Measurements from ENCODE around the gene CLEC17A.

The CLEC17A gene

GRCh38 chr19:14565765-14566711 is 16.8 kb upstream of the CLEC17A start:
- no peaks in the 10 kb centered on the region for H3K9me3 ChIP-seq (ENCODE audit: control insufficient read depth, low read length)
- H3K4me3 ChIP-seq (ENCODE audit: insufficient read depth, low read depth, low read length, poor library complexity, severe bottlenecking) = no peak overlapping the region
- no peak overlapping the region for H3K27ac ChIP-seq (ENCODE audit: insufficient read depth, low read length, poor library complexity, severe bottlenecking)
- no peaks in the 10 kb centered on the region for H3K27me3 ChIP-seq (replicated peaks; ENCODE audit: control insufficient read depth, insufficient read depth, low read length, poor library complexity, severe bottlenecking)
- no peak for DNase-seq
- peaks cover 40% of the 10 kb centered on the region for H3K36me3 ChIP-seq (ENCODE audit: control insufficient read depth, insufficient read depth, low read length)
- H3K4me1 ChIP-seq (ENCODE audit: control insufficient read depth, insufficient read depth, low read length, poor library complexity, severe bottlenecking) = peaks cover 3% of the 10 kb centered on the region

- Histone ChIP-seq H3K27me3 (replicated peaks; ENCODE audit: control insufficient read depth, insufficient read depth, low read length, poor library complexity, severe bottlenecking) (no peaks in the 10 kb centered on the region), H3K4me3 (ENCODE audit: insufficient read depth, low read depth, low read length, poor library complexity, severe bottlenecking) (no peak overlapping the region), H3K36me3 (ENCODE audit: control insufficient read depth, insufficient read depth, low read length) (peaks cover 40% of the 10 kb centered on the region), H3K27ac (ENCODE audit: insufficient read depth, low read length, poor library complexity, severe bottlenecking) (no peak overlapping the region), H3K4me1 (ENCODE audit: control insufficient read depth, insufficient read depth, low read length, poor library complexity, severe bottlenecking) (peaks cover 9% of the 10 kb centered on the region), H3K9me3 (ENCODE audit: control insufficient read depth, low read length) (no peaks in the 10 kb centered on the region)
- DNase-seq = no peak
Measured at GRCh38 chr19:14566712-14567077, 16.2 kb upstream of the CLEC17A start.

GRCh38 chr19:14567079-14567478 is 15.8 kb upstream of the CLEC17A start:
- Histone ChIP-seq H3K27me3 (replicated peaks; ENCODE audit: control insufficient read depth, insufficient read depth, low read length, poor library complexity, severe bottlenecking) (no peaks in the 10 kb centered on the region), H3K36me3 (ENCODE audit: control insufficient read depth, insufficient read depth, low read length) (peaks cover 37% of the 10 kb centered on the region), H3K9me3 (ENCODE audit: control insufficient read depth, low read length) (no peaks in the 10 kb centered on the region), H3K4me1 (ENCODE audit: control insufficient read depth, insufficient read depth, low read length, poor library complexity, severe bottlenecking) (peaks cover 10% of the 10 kb centered on the region), H3K4me3 (ENCODE audit: insufficient read depth, low read depth, low read length, poor library complexity, severe bottlenecking) (no peak overlapping the region), H3K27ac (ENCODE audit: insufficient read depth, low read length, poor library complexity, severe bottlenecking) (no peak overlapping the region)
- no peak for DNase-seq

GRCh38 chr19:14570864-14571527 is 11.9 kb upstream of the CLEC17A start:
- H3K36me3 ChIP-seq (ENCODE audit: control insufficient read depth, insufficient read depth, low read length) = peaks cover 4% of the 10 kb centered on the region
- no peaks in the 10 kb centered on the region for H3K9me3 ChIP-seq (ENCODE audit: control insufficient read depth, low read length)
- H3K27me3 ChIP-seq (replicated peaks; ENCODE audit: control insufficient read depth, insufficient read depth, low read length, poor library complexity, severe bottlenecking) = no peaks in the 10 kb centered on the region
- peaks cover 14% of the 10 kb centered on the region for H3K4me1 ChIP-seq (ENCODE audit: control insufficient read depth, insufficient read depth, low read length, poor library complexity, severe bottlenecking)
- no peak for DNase-seq
- peak overlapping the region; percentile 74 for H3K27ac ChIP-seq (ENCODE audit: insufficient read depth, low read length, poor library complexity, severe bottlenecking)
- H3K4me3 ChIP-seq (ENCODE audit: insufficient read depth, low read depth, low read length, poor library complexity, severe bottlenecking) = peak overlapping the region; percentile 100

GRCh38 chr19:14571695-14572490 is 11.0 kb upstream of the CLEC17A start, which contains the start of gene NDUFB7:
NDUFB7 (minus strand) TSS chr19:14572066; CDS start chr19:14572000, 66 bp downstream.
- Histone ChIP-seq H3K27ac (ENCODE audit: insufficient read depth, low read length, poor library complexity, severe bottlenecking) (peak within 1 kb of the TSS; percentile 74), H3K9me3 (ENCODE audit: control insufficient read depth, low read length) (no peaks in the 10 kb centered on the region), H3K27me3 (replicated peaks; ENCODE audit: control insufficient read depth, insufficient read depth, low read length, poor library complexity, severe bottlenecking) (no peaks in the 10 kb centered on the region), H3K36me3 (ENCODE audit: control insufficient read depth, insufficient read depth, low read length) (no peaks in the 10 kb centered on the region), H3K4me3 (ENCODE audit: insufficient read depth, low read depth, low read length, poor library complexity, severe bottlenecking) (peak within 1 kb of the TSS; percentile 100), H3K4me1 (ENCODE audit: control insufficient read depth, insufficient read depth, low read length, poor library complexity, severe bottlenecking) (peaks cover 14% of the 10 kb centered on the region)
- peak; percentile 80 to 90 (median 85) for DNase-seq

GRCh38 chr19:14575428-14575980 is 7.4 kb upstream of the CLEC17A start:
- no peak overlapping the region for H3K27ac ChIP-seq (ENCODE audit: insufficient read depth, low read length, poor library complexity, severe bottlenecking)
- DNase-seq = no peak
- H3K9me3 ChIP-seq (ENCODE audit: control insufficient read depth, low read length) = no peaks in the 10 kb centered on the region
- H3K4me3 ChIP-seq (ENCODE audit: insufficient read depth, low read depth, low read length, poor library complexity, severe bottlenecking) = no peak overlapping the region
- H3K4me1 ChIP-seq (ENCODE audit: control insufficient read depth, insufficient read depth, low read length, poor library complexity, severe bottlenecking) = peaks cover 14% of the 10 kb centered on the region
- H3K36me3 ChIP-seq (ENCODE audit: control insufficient read depth, insufficient read depth, low read length) = no peaks in the 10 kb centered on the region
- no peaks in the 10 kb centered on the region for H3K27me3 ChIP-seq (replicated peaks; ENCODE audit: control insufficient read depth, insufficient read depth, low read length, poor library complexity, severe bottlenecking)

- no peaks in the 10 kb centered on the region for H3K9me3 ChIP-seq (ENCODE audit: control insufficient read depth, low read length)
- no peaks in the 10 kb centered on the region for H3K36me3 ChIP-seq (ENCODE audit: control insufficient read depth, insufficient read depth, low read length)
- no peak overlapping the region for H3K4me3 ChIP-seq (ENCODE audit: insufficient read depth, low read depth, low read length, poor library complexity, severe bottlenecking)
- H3K27ac ChIP-seq (ENCODE audit: insufficient read depth, low read length, poor library complexity, severe bottlenecking) = no peak overlapping the region
- H3K4me1 ChIP-seq (ENCODE audit: control insufficient read depth, insufficient read depth, low read length, poor library complexity, severe bottlenecking) = peaks cover 8% of the 10 kb centered on the region
- DNase-seq = no peak
- no peaks in the 10 kb centered on the region for H3K27me3 ChIP-seq (replicated peaks; ENCODE audit: control insufficient read depth, insufficient read depth, low read length, poor library complexity, severe bottlenecking)
Measured at GRCh38 chr19:14576363-14576762, 6.5 kb upstream of the CLEC17A start.

GRCh38 chr19:14577264-14577663 is 5.6 kb upstream of the CLEC17A start:
- Histone ChIP-seq H3K27ac (ENCODE audit: insufficient read depth, low read length, poor library complexity, severe bottlenecking) (no peak overlapping the region), H3K36me3 (ENCODE audit: control insufficient read depth, insufficient read depth, low read length) (no peaks in the 10 kb centered on the region), H3K4me3 (ENCODE audit: insufficient read depth, low read depth, low read length, poor library complexity, severe bottlenecking) (no peak overlapping the region), H3K9me3 (ENCODE audit: control insufficient read depth, low read length) (no peaks in the 10 kb centered on the region), H3K4me1 (ENCODE audit: control insufficient read depth, insufficient read depth, low read length, poor library complexity, severe bottlenecking) (peaks cover 2% of the 10 kb centered on the region), H3K27me3 (replicated peaks; ENCODE audit: control insufficient read depth, insufficient read depth, low read length, poor library complexity, severe bottlenecking) (no peaks in the 10 kb centered on the region)
- DNase-seq = no peak

GRCh38 chr19:14577885-14578427 is 4.9 kb upstream of the CLEC17A start:
- no peak for DNase-seq
- Histone ChIP-seq H3K27me3 (replicated peaks; ENCODE audit: control insufficient read depth, insufficient read depth, low read length, poor library complexity, severe bottlenecking) (no peaks in the 10 kb centered on the region), H3K4me1 (ENCODE audit: control insufficient read depth, insufficient read depth, low read length, poor library complexity, severe bottlenecking) (no peaks in the 10 kb centered on the region), H3K9me3 (ENCODE audit: control insufficient read depth, low read length) (no peaks in the 10 kb centered on the region), H3K36me3 (ENCODE audit: control insufficient read depth, insufficient read depth, low read length) (no peaks in the 10 kb centered on the region), H3K27ac (ENCODE audit: insufficient read depth, low read length, poor library complexity, severe bottlenecking) (no peak overlapping the region), H3K4me3 (ENCODE audit: insufficient read depth, low read depth, low read length, poor library complexity, severe bottlenecking) (no peak overlapping the region)
